ENCODE results near the gene ABCC11.

DNA sequence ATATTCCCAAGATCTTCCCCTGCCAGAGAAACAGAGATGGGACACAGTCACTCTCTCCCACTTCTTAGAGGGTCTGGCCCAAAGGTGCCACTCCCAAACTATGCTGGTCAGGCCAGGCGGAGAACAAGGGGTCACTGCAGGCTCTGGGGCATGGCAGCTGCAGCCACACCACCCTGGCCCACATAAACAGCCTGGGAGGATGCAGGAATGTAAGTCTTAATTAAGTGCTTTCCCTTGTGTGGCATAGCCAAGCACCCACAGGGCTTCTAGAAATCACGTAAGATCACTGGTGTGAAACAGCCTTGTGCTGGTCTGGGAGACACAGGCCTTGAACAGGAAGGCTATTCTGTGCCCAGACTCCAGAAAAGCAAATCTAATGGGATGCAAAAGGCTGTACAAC is 123.1 kb downstream of the ABCC11 start:
- TF ChIP-seq, protein P1, sequence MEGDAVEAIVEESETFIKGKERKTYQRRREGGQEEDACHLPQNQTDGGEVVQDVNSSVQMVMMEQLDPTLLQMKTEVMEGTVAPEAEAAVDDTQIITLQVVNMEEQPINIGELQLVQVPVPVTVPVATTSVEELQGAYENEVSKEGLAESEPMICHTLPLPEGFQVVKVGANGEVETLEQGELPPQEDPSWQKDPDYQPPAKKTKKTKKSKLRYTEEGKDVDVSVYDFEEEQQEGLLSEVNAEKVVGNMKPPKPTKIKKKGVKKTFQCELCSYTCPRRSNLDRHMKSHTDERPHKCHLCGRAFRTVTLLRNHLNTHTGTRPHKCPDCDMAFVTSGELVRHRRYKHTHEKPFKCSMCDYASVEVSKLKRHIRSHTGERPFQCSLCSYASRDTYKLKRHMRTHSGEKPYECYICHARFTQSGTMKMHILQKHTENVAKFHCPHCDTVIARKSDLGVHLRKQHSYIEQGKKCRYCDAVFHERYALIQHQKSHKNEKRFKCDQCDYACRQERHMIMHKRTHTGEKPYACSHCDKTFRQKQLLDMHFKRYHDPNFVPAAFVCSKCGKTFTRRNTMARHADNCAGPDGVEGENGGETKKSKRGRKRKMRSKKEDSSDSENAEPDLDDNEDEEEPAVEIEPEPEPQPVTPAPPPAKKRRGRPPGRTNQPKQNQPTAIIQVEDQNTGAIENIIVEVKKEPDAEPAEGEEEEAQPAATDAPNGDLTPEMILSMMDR (IDR thresholded peaks at IDR 0.05): no peak
- TF ChIP-seq POLR2A (IDR thresholded peaks at IDR 0.05): no peak
